Activated CD4-positive, alpha-beta memory T cell treated with anti-CD3 and anti-CD28 coated beads, Interleukin-2, amount 10 ng/mL, durations not matched to agents 7 days and 5 days (primary cell): ENCODE results near the gene PRRG3. TPM values are rescaled to one million over a fixed set of nuclear protein-coding genes. Genes with fewer than 3 reads are reported as not detected.

Experiments
- CTCF ChIA-PET: fragments of 350-600 bp; sonication (Branson Sonifier 250); formaldehyde crosslinking; loops from one replicate; lab custom pipeline; 2021; ENCODE audit warnings: antibody characterized with exemption, inconsistent platforms; lab: Charles Lee
- POLR2A ChIA-PET: fragments of 350-600 bp; sonication (Branson Sonifier 250); formaldehyde crosslinking; loops from one replicate; lab custom pipeline; 2021; ENCODE audit warnings: antibody characterized with exemption; lab: Charles Lee
- DNase-seq: peaks from one replicate; pipeline ENCODE4 v3.0.0-alpha.2; 2020
- H3K27ac Mint-ChIP-seq: one replicate; pipeline ENCODE4 v1.8.0; 2021; ENCODE audit warnings: mild to moderate bottlenecking, mixed read lengths
- H3K27me3 Mint-ChIP-seq: one replicate; pipeline ENCODE4 v1.8.0; 2021; ENCODE audit warnings: mixed read lengths
- H3K36me3 Mint-ChIP-seq: one replicate; pipeline ENCODE4 v1.8.0; 2021; ENCODE audit warnings: low read depth, mixed read lengths
- H3K4me1 Mint-ChIP-seq: one replicate; pipeline ENCODE4 v1.8.0; 2021; ENCODE audit warnings: mixed read lengths
- H3K4me3 Mint-ChIP-seq: one replicate; pipeline ENCODE4 v1.8.0; 2021; ENCODE audit warnings: mild to moderate bottlenecking, mixed read lengths
- H3K9me3 Mint-ChIP-seq: one replicate; pipeline ENCODE4 v1.8.0; 2021; ENCODE audit warnings: mixed read lengths
- total RNA-seq, 2 experiments: library from RNA; stranded (reverse); gene quantifications; one replicate each; pipeline ENCODE4 v1.2.3, GENCODE V29; 2021

The PRRG3 gene
- total RNA-seq, 2 experiments from 2014 or later, result not detected

GRCh38 chrX:151698485-151698884 is 3.2 kb downstream of the PRRG3 start:
- CTCF ChIA-PET, result no interaction called here
- no peaks in the 10 kb centered on the region for H3K36me3 Mint-ChIP-seq

GRCh38 chrX:151699746-151700145 is 4.5 kb downstream of the PRRG3 start:
- H3K36me3 Mint-ChIP-seq, result no peaks in the 10 kb centered on the region
- peaks cover 4% of the 10 kb centered on the region for H3K27me3 Mint-ChIP-seq
- no peak overlapping the region for H3K4me3 Mint-ChIP-seq
- no peaks in the 10 kb centered on the region for H3K4me1 Mint-ChIP-seq
- POLR2A ChIA-PET, result no interaction called here
- no peaks in the 10 kb centered on the region for H3K9me3 Mint-ChIP-seq
- CTCF ChIA-PET, result no interaction called here
- DNase-seq, result no peak
- no peak overlapping the region for H3K27ac Mint-ChIP-seq

More at GRCh38 chrX:151698485-151698884, 3.2 kb downstream of the PRRG3 start:
- Mint-ChIP-seq H3K4me3 (no peak overlapping the region), H3K27ac (no peak overlapping the region), H3K9me3 (no peaks in the 10 kb centered on the region), H3K27me3 (peaks cover 7% of the 10 kb centered on the region), H3K4me1 (no peaks in the 10 kb centered on the region)
- DNase-seq, result no peak
- POLR2A ChIA-PET, result no interaction called here

GRCh38 chrX:151700581-151700980 is 5.3 kb downstream of the PRRG3 start:
- H3K27me3 Mint-ChIP-seq, result peaks cover 3% of the 10 kb centered on the region
- no peaks in the 10 kb centered on the region for H3K4me1 Mint-ChIP-seq
- DNase-seq, result no peak
- POLR2A ChIA-PET, result no interaction called here
- H3K9me3 Mint-ChIP-seq, result no peaks in the 10 kb centered on the region
- no peak overlapping the region for H3K4me3 Mint-ChIP-seq
- no peaks in the 10 kb centered on the region for H3K36me3 Mint-ChIP-seq
- CTCF ChIA-PET, result no interaction called here
- H3K27ac Mint-ChIP-seq, result no peak overlapping the region

- ChIA-PET CTCF (no interaction called here), POLR2A (no interaction called here)
- Mint-ChIP-seq H3K27ac (no peak overlapping the region), H3K36me3 (no peaks in the 10 kb centered on the region), H3K4me1 (no peaks in the 10 kb centered on the region), H3K9me3 (no peaks in the 10 kb centered on the region), H3K27me3 (no peaks in the 10 kb centered on the region), H3K4me3 (no peak overlapping the region)
- no peak for DNase-seq
Observed at GRCh38 chrX:151701071-151701470, 5.8 kb downstream of the PRRG3 start.

- H3K27me3 Mint-ChIP-seq, result no peaks in the 10 kb centered on the region
- no peaks in the 10 kb centered on the region for H3K4me1 Mint-ChIP-seq
- H3K27ac Mint-ChIP-seq, result no peak overlapping the region
- CTCF ChIA-PET, result no interaction called here
- no peaks in the 10 kb centered on the region for H3K36me3 Mint-ChIP-seq
- POLR2A ChIA-PET, result no interaction called here
- H3K9me3 Mint-ChIP-seq, result no peaks in the 10 kb centered on the region
- no peak overlapping the region for H3K4me3 Mint-ChIP-seq
- no peak for DNase-seq
Observed at GRCh38 chrX:151701531-151701930, 6.3 kb downstream of the PRRG3 start.

- Mint-ChIP-seq H3K9me3 (no peaks in the 10 kb centered on the region), H3K4me1 (no peaks in the 10 kb centered on the region), H3K4me3 (no peak overlapping the region), H3K36me3 (no peaks in the 10 kb centered on the region), H3K27ac (no peak overlapping the region), H3K27me3 (no peaks in the 10 kb centered on the region)
- ChIA-PET CTCF (no interaction called here), POLR2A (no interaction called here)
- no peak for DNase-seq
Observed at GRCh38 chrX:151702026-151702714, 6.9 kb downstream of the PRRG3 start.

- Mint-ChIP-seq H3K9me3 (no peaks in the 10 kb centered on the region), H3K36me3 (no peaks in the 10 kb centered on the region), H3K27me3 (no peaks in the 10 kb centered on the region), H3K27ac (no peak overlapping the region), H3K4me1 (no peaks in the 10 kb centered on the region), H3K4me3 (no peak overlapping the region)
- no peak for DNase-seq
- POLR2A ChIA-PET, result no interaction called here
- CTCF ChIA-PET, result no interaction called here
Observed at GRCh38 chrX:151702741-151703340, 7.6 kb downstream of the PRRG3 start.

GRCh38 chrX:151703487-151703886 is 8.2 kb downstream of the PRRG3 start:
- ChIA-PET CTCF (no interaction called here), POLR2A (no interaction called here)
- Mint-ChIP-seq H3K4me1 (no peaks in the 10 kb centered on the region), H3K9me3 (no peaks in the 10 kb centered on the region), H3K27me3 (no peaks in the 10 kb centered on the region), H3K27ac (no peak overlapping the region), H3K4me3 (no peak overlapping the region), H3K36me3 (no peaks in the 10 kb centered on the region)
- DNase-seq, result no peak

- Mint-ChIP-seq H3K4me1 (no peaks in the 10 kb centered on the region), H3K27ac (no peak overlapping the region), H3K4me3 (no peak overlapping the region), H3K9me3 (no peaks in the 10 kb centered on the region), H3K27me3 (no peaks in the 10 kb centered on the region), H3K36me3 (no peaks in the 10 kb centered on the region)
- POLR2A ChIA-PET, result no interaction called here
- CTCF ChIA-PET, result no interaction called here
- no peak for DNase-seq
Observed at GRCh38 chrX:151704041-151704663, 8.9 kb downstream of the PRRG3 start.

GRCh38 chrX:151708821-151709220 is 13.6 kb downstream of the PRRG3 start:
- Mint-ChIP-seq H3K27ac (no peak overlapping the region), H3K4me1 (no peaks in the 10 kb centered on the region), H3K27me3 (no peaks in the 10 kb centered on the region), H3K36me3 (no peaks in the 10 kb centered on the region), H3K4me3 (no peak overlapping the region), H3K9me3 (no peaks in the 10 kb centered on the region)
- ChIA-PET POLR2A (no interaction called here), CTCF (no interaction called here)
- DNase-seq, result no peak

- Mint-ChIP-seq H3K4me3 (no peak overlapping the region), H3K4me1 (no peaks in the 10 kb centered on the region), H3K9me3 (no peaks in the 10 kb centered on the region), H3K27ac (no peak overlapping the region), H3K36me3 (no peaks in the 10 kb centered on the region), H3K27me3 (no peaks in the 10 kb centered on the region)
- ChIA-PET POLR2A (no interaction called here), CTCF (no interaction called here)
- no peak for DNase-seq
Observed at GRCh38 chrX:151710457-151710856, 15.2 kb downstream of the PRRG3 start.

GRCh38 chrX:151711154-151711553 is 15.9 kb downstream of the PRRG3 start:
- Mint-ChIP-seq H3K4me1 (no peaks in the 10 kb centered on the region), H3K9me3 (no peaks in the 10 kb centered on the region), H3K27ac (no peak overlapping the region), H3K27me3 (no peaks in the 10 kb centered on the region), H3K4me3 (no peak overlapping the region), H3K36me3 (no peaks in the 10 kb centered on the region)
- ChIA-PET CTCF (no interaction called here), POLR2A (no interaction called here)
- DNase-seq, result no peak

GRCh38 chrX:151711787-151712186 is 16.5 kb downstream of the PRRG3 start:
- ChIA-PET POLR2A (no interaction called here), CTCF (no interaction called here)
- H3K27me3 Mint-ChIP-seq, result peaks cover 2% of the 10 kb centered on the region
- H3K27ac Mint-ChIP-seq, result no peak overlapping the region
- no peak overlapping the region for H3K4me3 Mint-ChIP-seq
- H3K36me3 Mint-ChIP-seq, result no peaks in the 10 kb centered on the region
- no peak for DNase-seq
- no peaks in the 10 kb centered on the region for H3K9me3 Mint-ChIP-seq
- no peaks in the 10 kb centered on the region for H3K4me1 Mint-ChIP-seq

- Mint-ChIP-seq H3K4me3 (no peak overlapping the region), H3K27me3 (peaks cover 2% of the 10 kb centered on the region), H3K36me3 (no peaks in the 10 kb centered on the region), H3K27ac (no peak overlapping the region), H3K9me3 (no peaks in the 10 kb centered on the region), H3K4me1 (no peaks in the 10 kb centered on the region)
- DNase-seq, result no peak
- POLR2A ChIA-PET, result no interaction called here
- CTCF ChIA-PET, result no interaction called here
Observed at GRCh38 chrX:151712253-151712652, 17.0 kb downstream of the PRRG3 start.
